Gastrocnemius medialis (tissue), 4 donors: ENCODE measurements around the gene CNGA4. TPM values are rescaled to one million over a fixed set of nuclear protein-coding genes. Genes with fewer than 3 reads are reported as not detected.

ENCODE experiments used
- ATAC-seq, 2 donors: fragments of 150-250 bp; one replicate each; pipeline ENCODE4 v1.9.1; 2016
- DNase-seq, 2 donors: peaks; one replicate each; pipeline ENCODE4 v3.0.0-alpha.2; 2019
- H3K27ac ChIP-seq, 4 donors: fragments of 200-600 bp; sonication (generic); 1 replicate in 1 of 4; 2 replicates in 3 of 4; pipeline ENCODE4 v1.5.1; 2016 to 2018; ENCODE audit warnings: mild to moderate bottlenecking in 2 of 4, moderate library complexity in 1 of 4
- H3K27me3 ChIP-seq, 3 donors: fragments of 200-600 bp; sonication (generic) in 2 of 3; 1 replicate in 1 of 3; 2 replicates in 2 of 3; pipeline versions ENCODE4 v1.5.1 to v1.6.0; 2016 to 2019; ENCODE audit warnings: mild to moderate bottlenecking in 1 of 3, moderate library complexity in 1 of 3
- H3K36me3 ChIP-seq, 2 donors: fragments of 200-600 bp; sonication (generic) in 1 of 2; one replicate each; pipeline ENCODE4 v1.5.1; 2017 to 2018
- H3K4me1 ChIP-seq, 2 donors: fragments of 200-600 bp; sonication (generic) in 1 of 2; one replicate each; pipeline ENCODE4 v1.5.1; 2016 to 2017; ENCODE audit warnings: mild to moderate bottlenecking in 2 of 2
- H3K4me3 ChIP-seq, 4 donors: fragments of 200-600 bp; sonication (generic) in 3 of 4; 1 replicate in 1 of 4; 2 replicates in 3 of 4; pipeline ENCODE4 v1.5.1; 2016 to 2019; ENCODE audit warnings: mild to moderate bottlenecking in 2 of 4
- H3K9me3 ChIP-seq, 3 donors: fragments of 200-600 bp; sonication (generic) in 2 of 3; 1 replicate in 1 of 3; 2 replicates in 2 of 3; pipeline ENCODE4 v1.5.1; 2016 to 2019
- POLR2A ChIP-seq, 2 donors: fragments of 450-650 bp; IDR thresholded peaks; one replicate each; pipeline ENCODE4 v1.6.1; 2017; ENCODE audit warnings: antibody characterized with exemption in 2 of 2, mild to moderate bottlenecking in 2 of 2, moderate library complexity in 2 of 2
- in situ Hi-C, 4 donors: fragments of 200-750 bp; cut with MboI; loops; one replicate each; pipeline versions ENCODE4 v1.15.0 to v1.8.0; 2017; ENCODE audit warnings: low sequenced_read_pairs in 4 of 4
- intact Hi-C: fragments of 100-400 bp; cut with DNase I; formaldehyde crosslinking; loops from one replicate; pipeline ENCODE4 v1.15.1; 2023; ENCODE audit warnings: low total_unique reads
- total RNA-seq, 4 donors: library from RNA; depleted of rRNA; stranded (reverse); fragments of >200 nt; gene quantifications; one replicate each; pipeline versions ENCODE4 v1.1.0 to v1.2.3, GENCODE V29; 2016
- TF ChIP-seq, protein P1 (sequence below), 5 experiments: fragments of 450-650 bp in 3 of 5; fragments of 200-600 bp in 2 of 5; sonication (generic) in 2 of 5; IDR thresholded peaks in 4 of 5; conservative IDR thresholded peaks in 1 of 5; 1 replicate in 4 of 5; 2 replicates in 1 of 5; pipeline ENCODE4 v1.5.1; 2016 to 2019; ENCODE audit warnings: antibody characterized with exemption in 5 of 5, mild to moderate bottlenecking in 3 of 5, moderate library complexity in 3 of 5

The CNGA4 gene
- total RNA-seq, 4 donors from 2014 or later, result not detected

DNA sequence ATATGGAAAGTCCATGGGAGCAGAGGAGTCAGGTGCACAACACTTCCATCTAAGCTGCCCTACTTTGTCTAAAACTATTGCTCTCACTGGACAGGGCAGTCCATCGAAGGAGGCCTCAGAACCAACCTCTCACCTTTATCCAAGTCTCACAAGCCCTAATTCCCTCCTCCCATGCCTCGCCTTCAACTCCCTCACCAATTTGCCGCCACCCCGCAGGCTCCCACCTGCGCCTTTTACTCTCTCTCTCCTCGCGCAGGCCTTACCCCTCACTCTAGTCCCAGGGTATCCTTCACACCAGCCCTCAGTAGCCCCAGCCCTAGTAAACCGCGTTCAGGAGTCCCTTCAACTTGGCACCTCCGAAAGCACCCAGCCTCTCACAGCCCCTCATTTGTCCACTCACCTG is 4.9 kb upstream of the CNGA4 start:
- intact Hi-C loops, result loop anchor here (1.0 to 10.0 kb wide), 3 partner anchors 85 to 371 kb away; partner anchors contain the start of genes ILK and RRP8
- peaks cover 14 to 24% of the 10 kb centered on the region in 2 donors for H3K4me1 ChIP-seq
- no peaks in the 10 kb centered on the region for H3K27me3 ChIP-seq
- no peak for TF ChIP-seq POLR2A (IDR thresholded peaks at IDR 0.05)
- TF ChIP-seq, protein P1, sequence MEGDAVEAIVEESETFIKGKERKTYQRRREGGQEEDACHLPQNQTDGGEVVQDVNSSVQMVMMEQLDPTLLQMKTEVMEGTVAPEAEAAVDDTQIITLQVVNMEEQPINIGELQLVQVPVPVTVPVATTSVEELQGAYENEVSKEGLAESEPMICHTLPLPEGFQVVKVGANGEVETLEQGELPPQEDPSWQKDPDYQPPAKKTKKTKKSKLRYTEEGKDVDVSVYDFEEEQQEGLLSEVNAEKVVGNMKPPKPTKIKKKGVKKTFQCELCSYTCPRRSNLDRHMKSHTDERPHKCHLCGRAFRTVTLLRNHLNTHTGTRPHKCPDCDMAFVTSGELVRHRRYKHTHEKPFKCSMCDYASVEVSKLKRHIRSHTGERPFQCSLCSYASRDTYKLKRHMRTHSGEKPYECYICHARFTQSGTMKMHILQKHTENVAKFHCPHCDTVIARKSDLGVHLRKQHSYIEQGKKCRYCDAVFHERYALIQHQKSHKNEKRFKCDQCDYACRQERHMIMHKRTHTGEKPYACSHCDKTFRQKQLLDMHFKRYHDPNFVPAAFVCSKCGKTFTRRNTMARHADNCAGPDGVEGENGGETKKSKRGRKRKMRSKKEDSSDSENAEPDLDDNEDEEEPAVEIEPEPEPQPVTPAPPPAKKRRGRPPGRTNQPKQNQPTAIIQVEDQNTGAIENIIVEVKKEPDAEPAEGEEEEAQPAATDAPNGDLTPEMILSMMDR (IDR thresholded peaks at IDR 0.05 in 4 of 5, conservative IDR thresholded peaks at IDR 0.05 in 1 of 5), result no peak
- H3K27ac ChIP-seq, result peak overlapping the region; percentile 81 to 88 (median 86)
- DNase-seq (no peak), ATAC-seq (peak in 1 of 2 donors; percentile 13)
- H3K9me3 ChIP-seq, result no peaks in the 10 kb centered on the region
- peak overlapping the region; percentile 73 to 79 (median 76) for H3K4me3 ChIP-seq
- in situ Hi-C loops, result loop anchor here (10.0 to 25.0 kb wide), 3 partner anchors 128 to 381 kb away; partner anchors contain the start of genes ARFIP2 (in 3 of the 4), DNHD1 (in 3 of the 4), TIMM10B (in 3 of the 4) and TAF10 (in 1 of the 4)
- no peaks in the 10 kb centered on the region for H3K36me3 ChIP-seq

DNA sequence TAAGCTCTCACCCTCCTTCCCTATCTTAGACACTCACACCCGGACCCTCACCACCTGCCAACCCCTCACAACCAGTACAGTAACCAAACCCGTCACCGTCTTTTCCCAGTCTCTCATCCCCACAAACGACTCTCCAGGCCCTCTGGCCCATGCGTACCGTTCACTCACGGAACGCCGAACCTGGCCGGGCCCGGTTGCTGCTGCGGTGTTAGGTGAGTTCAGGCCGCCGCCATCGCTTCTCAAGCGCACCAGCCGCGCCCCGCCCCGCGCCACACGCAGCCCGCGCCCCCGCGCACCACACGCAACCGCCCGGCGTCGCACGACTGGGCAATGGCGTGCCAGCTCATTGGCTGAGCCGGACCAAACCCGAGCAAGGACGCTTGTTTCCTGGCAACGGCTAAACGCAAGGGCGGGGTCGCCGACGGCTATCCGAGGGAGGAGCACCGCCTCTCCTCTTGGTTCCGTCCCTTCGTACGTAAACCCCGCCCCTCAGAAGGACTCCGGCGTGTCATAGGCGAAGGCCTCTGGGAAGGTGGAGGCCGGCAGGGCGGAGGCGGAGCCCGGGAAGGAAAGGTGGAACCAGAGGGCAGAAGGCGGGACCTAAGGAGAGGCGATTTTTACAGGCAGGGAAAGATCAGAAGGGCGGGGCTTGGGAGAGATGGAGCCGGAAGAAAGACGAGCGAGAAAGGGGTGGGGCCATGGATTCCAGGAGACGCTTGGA is 4.3 kb upstream of the CNGA4 start, which contains the start of gene FHIP1B:
TSS of gene FHIP1B (minus strand) at position 250 of the 721 bp plus-strand sequence. CDS start 10,120 bp downstream, outside the sequence.
- Histone ChIP-seq H3K36me3 (no peaks in the 10 kb centered on the region), H3K27ac (peak within 1 kb of the TSS; percentile 81 to 88 (median 86)), H3K4me3 (peak within 1 kb of the TSS; percentile 73 to 79 (median 76)), H3K27me3 (no peaks in the 10 kb centered on the region), H3K9me3 (no peaks in the 10 kb centered on the region), H3K4me1 (peaks cover 14 to 24% of the 10 kb centered on the region in 2 donors)
- peak; percentile 100 for DNase-seq
- in situ Hi-C loops (loop anchor here (10.0 to 25.0 kb wide), 3 partner anchors 128 to 380 kb away; partner anchors contain the start of genes ARFIP2 (in 3 of the 4), DNHD1 (in 3 of the 4), TIMM10B (in 3 of the 4) and TAF10 (in 1 of the 4)), intact Hi-C loops (loop anchor here (1.0 to 10.0 kb wide), 4 partner anchors 85 to 370 kb away; partner anchors contain the start of genes ARFIP2, ILK, RRP8 and TIMM10B)
- ATAC-seq, result peak; percentile 96 to 98
- TF ChIP-seq POLR2A (IDR thresholded peaks at IDR 0.05), result peak; percentile 47 to 60
- TF ChIP-seq, protein P1 (IDR thresholded peaks at IDR 0.05 in 4 of 5, conservative IDR thresholded peaks at IDR 0.05 in 1 of 5), result no peak

DNA sequence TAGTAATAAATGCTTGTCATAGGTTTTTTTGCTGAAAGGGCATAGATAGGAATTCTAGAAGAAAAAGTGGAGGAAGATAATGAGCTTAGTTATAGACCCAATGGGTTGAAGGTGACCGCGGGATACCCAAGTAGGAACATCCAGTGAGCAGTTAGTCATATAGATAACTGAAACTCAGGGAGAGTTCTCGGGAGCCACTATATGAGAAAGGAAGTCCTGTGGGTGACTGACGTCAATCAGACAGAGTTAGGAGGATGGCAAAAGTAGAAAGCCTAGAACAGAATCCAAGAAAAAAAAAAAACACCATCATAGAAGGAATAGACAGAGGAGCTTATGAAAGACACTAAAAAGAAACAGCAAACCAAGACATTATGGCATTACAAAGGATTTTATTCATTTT is 1.6 kb upstream of the CNGA4 start:
- intact Hi-C loops (loop anchor here (5.0 to 10.0 kb wide), 2 partner anchors 245 to 368 kb away; partner anchors contain the start of genes ARFIP2, ILK, RRP8 and TIMM10B), in situ Hi-C loops (loop anchor here (10.0 to 25.0 kb wide), 3 partner anchors 125 to 378 kb away; partner anchors contain the start of genes ARFIP2 (in 3 of the 4), DNHD1 (in 3 of the 4), TIMM10B (in 3 of the 4) and TAF10 (in 1 of the 4))
- H3K27me3 ChIP-seq, result no peaks in the 10 kb centered on the region
- H3K36me3 ChIP-seq, result no peaks in the 10 kb centered on the region
- H3K4me3 ChIP-seq, result no peak overlapping the region
- no peak for ATAC-seq
- TF ChIP-seq, protein P1 (IDR thresholded peaks at IDR 0.05 in 4 of 5, conservative IDR thresholded peaks at IDR 0.05 in 1 of 5), result no peak
- no peak for TF ChIP-seq POLR2A (IDR thresholded peaks at IDR 0.05)
- no peak overlapping the region for H3K27ac ChIP-seq
- H3K4me1 ChIP-seq, result peaks cover 14 to 24% of the 10 kb centered on the region in 2 donors
- no peaks in the 10 kb centered on the region for H3K9me3 ChIP-seq
- no peak for DNase-seq

DNA sequence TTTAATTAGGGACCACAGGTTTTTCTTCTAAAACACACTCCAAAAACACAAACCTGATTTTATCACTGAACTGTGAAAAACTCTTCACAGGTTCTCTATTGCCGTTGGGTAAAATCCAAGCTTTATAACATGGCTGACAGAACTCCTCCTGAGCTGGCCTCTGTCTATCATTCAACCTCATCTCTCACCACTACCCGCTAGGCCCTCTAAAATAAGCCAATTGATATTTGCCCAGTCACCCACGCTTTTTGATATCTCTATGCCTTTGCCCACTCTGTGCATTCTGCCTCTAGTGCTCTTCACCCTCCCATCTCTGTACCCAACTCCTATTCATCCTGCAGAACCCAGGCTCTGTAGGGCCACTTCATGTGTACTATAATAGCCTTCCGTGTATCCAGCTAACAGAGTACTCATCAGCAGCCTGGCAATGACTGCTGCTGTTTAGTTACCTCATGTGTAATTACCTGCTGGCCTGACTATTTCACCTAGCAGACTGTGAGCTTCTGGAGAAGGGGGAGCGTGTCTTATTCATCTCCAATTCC is 1.1 kb upstream of the CNGA4 start:
- TF ChIP-seq, protein P1 (IDR thresholded peaks at IDR 0.05 in 4 of 5, conservative IDR thresholded peaks at IDR 0.05 in 1 of 5), result no peak
- TF ChIP-seq POLR2A (IDR thresholded peaks at IDR 0.05), result no peak
- Histone ChIP-seq H3K9me3 (no peaks in the 10 kb centered on the region), H3K27ac (no peak overlapping the region), H3K27me3 (no peaks in the 10 kb centered on the region), H3K4me3 (no peak overlapping the region), H3K4me1 (peaks cover 12 to 20% of the 10 kb centered on the region in 2 donors), H3K36me3 (no peaks in the 10 kb centered on the region)
- no peak for ATAC-seq
- in situ Hi-C loops (loop anchor here (10.0 to 25.0 kb wide), 3 partner anchors 124 to 377 kb away; partner anchors contain the start of genes ARFIP2 (in 3 of the 4), DNHD1 (in 3 of the 4), TIMM10B (in 3 of the 4) and TAF10 (in 1 of the 4)), intact Hi-C loops (loop anchor here (5.0 to 10.0 kb wide), 2 partner anchors 244 to 367 kb away; partner anchors contain the start of genes ARFIP2, ILK, RRP8 and TIMM10B)
- no peak for DNase-seq
